GM23338 (cell line): ENCODE measurements around the gene RAB36. TPM values are rescaled to one million over a fixed set of nuclear protein-coding genes. Genes with fewer than 3 reads are reported as not detected.
"Not testable (repeated sequence)": the region's sequence is repeated elsewhere in the genome, so short reads cannot be mapped to it uniquely, and the experiment has no call there.

Source experiments
- ATAC-seq: fragments of 200-7000 bp; cut with Tn5 transposase; 3 replicates; pipeline ENCODE4 v1.9.1; 2020
- DNase-seq: peaks from one replicate; pipeline ENCODE4 v3.0.0-alpha.2; 2015; ENCODE audit warnings: low spot score
- H2AFZ ChIP-seq: fragments of 200-600 bp; sonication (generic); 2 replicates; pipeline ENCODE4 v1.8.0; 2016; ENCODE audit warnings: antibody characterized with exemption, mild to moderate bottlenecking, moderate library complexity
- H3F3A ChIP-seq: fragments of 200-600 bp; sonication (generic); replicated peaks from 2 replicates; pipeline ENCODE4 v1.8.0; 2017; ENCODE audit warnings: antibody characterized with exemption, mixed run types, low read depth
- H3K27ac ChIP-seq: fragments of 200-600 bp; sonication (generic); 2 replicates; pipeline ENCODE4 v1.6.1; 2016; ENCODE audit warnings: low read depth
- H3K27me3 ChIP-seq: fragments of 200-600 bp; sonication (generic); 2 replicates; pipeline ENCODE4 v1.8.0; 2016; ENCODE audit warnings: mild to moderate bottlenecking, mixed run types, moderate library complexity; ENCODE audit not compliant: insufficient read depth
- H3K36me3 ChIP-seq: fragments of 200-600 bp; sonication (generic); 2 replicates; pipeline ENCODE4 v1.8.0; 2016; ENCODE audit warnings: mild to moderate bottlenecking; ENCODE audit not compliant: insufficient read depth
- H3K4me1 ChIP-seq: fragments of 200-600 bp; sonication (generic); 2 replicates; pipeline ENCODE4 v1.8.0; 2016; ENCODE audit warnings: mild to moderate bottlenecking, moderate library complexity; ENCODE audit not compliant: insufficient read depth
- H3K4me2 ChIP-seq: fragments of 200-600 bp; sonication (generic); 2 replicates; pipeline ENCODE4 v1.7.1; 2017; ENCODE audit warnings: mixed run types
- H3K4me3 ChIP-seq: fragments of 200-600 bp; sonication (generic); 2 replicates; pipeline ENCODE4 v1.6.1; 2016; ENCODE audit warnings: mixed run types
- H3K79me2 ChIP-seq: fragments of 200-600 bp; sonication (generic); replicated peaks from 2 replicates; pipeline ENCODE4 v1.8.0; 2017; ENCODE audit warnings: mild to moderate bottlenecking; ENCODE audit not compliant: insufficient read depth
- H3K9me2 ChIP-seq: fragments of 200-600 bp; sonication (generic); 2 replicates; pipeline ENCODE4 v1.8.0; 2017; ENCODE audit not compliant: insufficient read depth
- H4K20me1 ChIP-seq: fragments of 200-600 bp; sonication (generic); replicated peaks from 2 replicates; pipeline ENCODE4 v1.8.0; 2017; ENCODE audit warnings: mild to moderate bottlenecking; ENCODE audit not compliant: insufficient read depth
- H3K27ac Mint-ChIP-seq: 2 replicates; pipeline ENCODE4 v1.8.0; 2020; ENCODE audit warnings: inconsistent platforms, mild to moderate bottlenecking, moderate library complexity, mixed read lengths
- H3K27me3 Mint-ChIP-seq: 3 replicates; pipeline ENCODE4 v1.8.0; 2022; ENCODE audit warnings: low read depth, mild to moderate bottlenecking, moderate library complexity, mixed read lengths, inconsistent platforms; ENCODE audit not compliant: insufficient read depth, poor library complexity
- H3K36me3 Mint-ChIP-seq: 3 replicates; pipeline ENCODE4 v1.8.0; 2021; ENCODE audit warnings: low read depth, mild to moderate bottlenecking, inconsistent platforms, moderate library complexity, mixed read lengths
- H3K4me1 Mint-ChIP-seq: 3 replicates; pipeline ENCODE4 v1.8.0; 2020; ENCODE audit warnings: mild to moderate bottlenecking, inconsistent platforms, mixed read lengths
- H3K4me3 Mint-ChIP-seq: 3 replicates; pipeline ENCODE4 v1.8.0; 2021; ENCODE audit warnings: moderate library complexity, mild to moderate bottlenecking, inconsistent platforms, mixed read lengths
- H3K9me3 Mint-ChIP-seq: 3 replicates; pipeline ENCODE4 v1.8.0; 2020; ENCODE audit warnings: moderate library complexity, mild to moderate bottlenecking, inconsistent platforms, mixed read lengths
- ETS1 ChIP-seq: IDR thresholded peaks from 2 replicates; pipeline ENCODE4 v1.6.1; 2016; ENCODE audit warnings: antibody characterized with exemption
- NANOG ChIP-seq: IDR thresholded peaks from 2 replicates; pipeline ENCODE4 v1.6.1; 2016; ENCODE audit warnings: antibody characterized with exemption, borderline replicate concordance
- POLR2AphosphoS5 ChIP-seq: IDR thresholded peaks from 2 replicates; pipeline ENCODE4 v1.6.1; 2016; ENCODE audit warnings: antibody characterized with exemption, low read depth
- ZNF114 ChIP-seq: fragments of 250-450 bp; sonication (Bioruptor Pico); IDR thresholded peaks from 2 replicates; pipeline ENCODE4 v1.5.0; 2020; ENCODE audit warnings: mild to moderate bottlenecking, moderate library complexity
- polyA plus RNA-seq: library from polyadenylated mRNA; unstranded; fragments of >200 nt; fragmentation: Nextera tagmentation; extraction: Ambion mirVana; gene quantifications from 2 replicates; pipeline ENCODE4 v1.2.1, GENCODE V29; 2016
- total RNA-seq: library from RNA; depleted of rRNA; stranded (reverse); fragments of >200 nt; shearing (Covaris generic); gene quantifications from 2 replicates; pipeline ENCODE4 v1.2.3, GENCODE V29; 2014

RAB36 gene
- total and polyA plus RNA-seq, 2 experiments from 2014 or later: 0.58 to 1.2 TPM

- H3K4me3 Mint-ChIP-seq: no peak overlapping the region
- H3K4me1 Mint-ChIP-seq: peaks cover 6% of the 10 kb centered on the region
- Histone ChIP-seq H3K27me3 (no peaks in the 10 kb centered on the region), H3F3A (no peaks in the 10 kb centered on the region), H3K27ac (no peak overlapping the region), H3K4me1 (peaks cover 6% of the 10 kb centered on the region), H3K36me3 (no peaks in the 10 kb centered on the region), H4K20me1 (no peaks in the 10 kb centered on the region), H3K9me2 (no peaks in the 10 kb centered on the region), H3K79me2 (no peaks in the 10 kb centered on the region), H2AFZ (no peak overlapping the region), H3K4me3 (no peak overlapping the region), H3K4me2 (no peak overlapping the region)
- TF ChIP-seq POLR2AphosphoS5 (no peak), NANOG (no peak), ETS1 (no peak)
- no peak overlapping the region for H3K27ac Mint-ChIP-seq
- DNase-seq: no peak
- H3K36me3 Mint-ChIP-seq: no peaks in the 10 kb centered on the region
- peaks cover 8% of the 10 kb centered on the region for H3K27me3 Mint-ChIP-seq
- H3K9me3 Mint-ChIP-seq: peaks cover 2% of the 10 kb centered on the region; the same call in 1 of the 3 replicates
- no peak for ATAC-seq
Measured at GRCh38 chr22:23132376-23133091, 12.7 kb upstream of the RAB36 start.

DNA sequence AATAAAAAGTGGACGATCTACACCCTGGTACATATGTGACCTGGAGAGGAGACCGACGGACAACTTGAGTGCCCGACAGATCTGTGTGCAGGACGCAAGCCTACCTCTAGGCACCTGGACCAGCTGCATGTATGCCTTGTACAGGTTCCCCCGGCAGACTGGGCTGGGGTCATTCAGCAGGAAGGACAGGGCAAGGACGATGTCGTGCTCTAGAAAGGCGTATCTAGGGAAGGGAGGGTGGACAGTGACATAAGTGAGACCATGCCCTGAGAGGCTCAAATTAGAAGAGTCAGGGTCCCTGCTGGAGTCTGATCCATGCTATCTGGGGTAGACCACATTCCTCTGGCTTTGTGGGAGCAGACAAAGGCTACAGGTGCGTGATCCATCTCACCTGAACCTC, 11.4 kb upstream of the RAB36 start:
- ATAC-seq: peak; percentile 25; the same call in 2 of the 3 replicates
- no peak overlapping the region for H3K4me3 Mint-ChIP-seq

DNA sequence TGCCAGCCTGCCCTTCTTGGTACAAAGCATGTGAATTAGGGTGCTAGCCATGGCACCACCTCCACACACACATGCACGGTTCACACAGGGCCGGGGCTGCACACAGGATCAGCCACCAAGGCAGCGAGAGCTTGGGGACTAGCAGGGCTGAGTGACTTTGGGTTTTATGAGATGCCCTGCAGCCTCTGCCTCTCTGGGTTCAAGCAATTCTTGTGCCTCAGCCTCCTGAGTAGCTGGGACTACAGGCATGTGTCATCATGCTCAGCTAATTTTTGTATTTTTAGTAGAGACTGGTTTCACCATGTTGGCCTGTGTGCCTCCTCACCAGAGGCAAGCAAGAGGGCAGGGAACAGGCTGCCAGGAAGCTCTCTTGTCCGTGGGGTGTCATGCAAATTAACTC, 8.3 kb upstream of the RAB36 start:
- DNase-seq, H4K20me1 ChIP-seq, H3K4me3 Mint-ChIP-seq, H3K4me1 ChIP-seq, H3K27ac Mint-ChIP-seq, H3K4me3 ChIP-seq, H3K4me2 ChIP-seq, H3K9me3 Mint-ChIP-seq, H3K27me3 ChIP-seq, H3K79me2 ChIP-seq, H3F3A ChIP-seq, H2AFZ ChIP-seq, H3K27me3 Mint-ChIP-seq, H3K9me2 ChIP-seq, H3K27ac ChIP-seq, ATAC-seq, H3K36me3 ChIP-seq, H3K36me3 Mint-ChIP-seq: not testable (repeated sequence)
- peaks cover 12% of the 10 kb centered on the region for H3K4me1 Mint-ChIP-seq

More for the DNA sequence above, 11.4 kb upstream of the RAB36 start:
- no peaks in the 10 kb centered on the region for H3K36me3 Mint-ChIP-seq
- no peak overlapping the region for H3K27ac Mint-ChIP-seq
- H3K27me3 ChIP-seq: no peaks in the 10 kb centered on the region
- peaks cover 8% of the 10 kb centered on the region for H3K4me1 Mint-ChIP-seq
- H3K4me3 ChIP-seq: no peak overlapping the region
- H3K4me2 ChIP-seq: no peak overlapping the region
- no peak overlapping the region for H2AFZ ChIP-seq
- H3K36me3 ChIP-seq: no peaks in the 10 kb centered on the region
- no peaks in the 10 kb centered on the region for H4K20me1 ChIP-seq
- no peaks in the 10 kb centered on the region for H3K79me2 ChIP-seq
- peaks cover 6% of the 10 kb centered on the region for H3K4me1 ChIP-seq
- H3K27me3 Mint-ChIP-seq: peaks cover 6% of the 10 kb centered on the region
- no peak for TF ChIP-seq ZNF114 (CRISPR knock-in tag)
- no peaks in the 10 kb centered on the region for H3F3A ChIP-seq
- no peaks in the 10 kb centered on the region for H3K9me2 ChIP-seq
- peaks cover 2% of the 10 kb centered on the region; the same call in 1 of the 3 replicates for H3K9me3 Mint-ChIP-seq
- H3K27ac ChIP-seq: no peak overlapping the region
- no peak for DNase-seq
